IPS-NIHi7 (cell line): Measurements from ENCODE around the gene CEP131.
A peak's percentile ranks its signal among the peaks of the same experiment; 100 is the strongest.

Experiments
- DNase-seq: peaks from one replicate; pipeline ENCODE4 v3.0.0; 2012; ENCODE audit warnings: mixed read lengths; ENCODE audit errors: extremely low spot score

The CEP131 gene

GRCh38 chr17:81223762-81224130 lies 981 bp upstream of the CEP131 start:
- no peak for DNase-seq

- DNase-seq = no peak
These were observed 202 bp downstream of the CEP131 start for GRCh38 chr17:81222620-81222905.

GRCh38 chr17:81221842-81222619 lies 734 bp downstream of the CEP131 start:
- no peak for DNase-seq

GRCh38 chr17:81221371-81221841 lies 1.4 kb downstream of the CEP131 start:
- peak; percentile 40 for DNase-seq

- DNase-seq = no peak
These were observed 3.1 kb downstream of the CEP131 start for GRCh38 chr17:81219476-81220180.

GRCh38 chr17:81218991-81219390 lies 3.8 kb downstream of the CEP131 start:
- no peak for DNase-seq

- no peak for DNase-seq
These were observed 4.3 kb downstream of the CEP131 start for GRCh38 chr17:81218459-81218858.

GRCh38 chr17:81217491-81217890 lies 5.3 kb downstream of the CEP131 start:
- no peak for DNase-seq

- DNase-seq = no peak
These were observed 8.8 kb downstream of the CEP131 start for GRCh38 chr17:81213978-81214377.

- no peak for DNase-seq
These were observed 10.4 kb downstream of the CEP131 start for GRCh38 chr17:81212365-81212764.

- DNase-seq = no peak
These were observed 11.9 kb downstream of the CEP131 start for GRCh38 chr17:81210868-81211267.

- DNase-seq = no peak
These were observed 12.3 kb downstream of the CEP131 start for GRCh38 chr17:81210466-81210865.

GRCh38 chr17:81209141-81209540 lies 13.6 kb downstream of the CEP131 start:
- no peak for DNase-seq

GRCh38 chr17:81208651-81209050 lies 14.1 kb downstream of the CEP131 start:
- DNase-seq = no peak

- DNase-seq = no peak
These were observed 14.9 kb downstream of the CEP131 start for GRCh38 chr17:81207610-81208581.

GRCh38 chr17:81206657-81207056 lies 16.1 kb downstream of the CEP131 start:
- no peak for DNase-seq

GRCh38 chr17:81206166-81206565 lies 16.6 kb downstream of the CEP131 start:
- no peak for DNase-seq

GRCh38 chr17:81204578-81204977 lies 18.2 kb downstream of the CEP131 start:
- no peak for DNase-seq

GRCh38 chr17:81203136-81203535 lies 19.6 kb downstream of the CEP131 start:
- DNase-seq = no peak

- DNase-seq = no peak
These were observed 20.4 kb downstream of the CEP131 start for GRCh38 chr17:81202318-81202717.

- DNase-seq = peak; percentile 65
These were observed 21.8 kb downstream of the CEP131 start for GRCh38 chr17:81200695-81201580.
